ENCODE results near the gene AAMP.

DNA sequence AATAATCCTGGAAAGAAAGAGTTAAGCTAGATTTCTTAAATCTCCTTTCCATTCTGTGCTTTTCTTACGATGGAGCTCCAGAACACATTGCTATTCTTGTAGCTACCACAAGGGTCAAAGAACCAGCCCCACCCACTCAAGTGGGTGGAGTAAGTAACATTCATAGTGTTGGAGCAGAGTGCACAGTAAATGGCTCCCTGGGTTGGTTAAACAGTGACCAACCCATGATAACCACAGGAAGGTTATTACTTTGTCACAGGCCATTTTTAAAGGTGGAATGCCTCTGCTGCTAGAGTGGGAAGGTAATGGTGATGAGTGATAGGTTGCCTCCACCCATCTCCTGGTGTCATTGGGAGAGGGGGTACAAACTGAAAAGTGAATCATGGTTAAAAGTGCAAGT is 39.1 kb downstream of the AAMP start:
- TF ChIP-seq, protein P1, sequence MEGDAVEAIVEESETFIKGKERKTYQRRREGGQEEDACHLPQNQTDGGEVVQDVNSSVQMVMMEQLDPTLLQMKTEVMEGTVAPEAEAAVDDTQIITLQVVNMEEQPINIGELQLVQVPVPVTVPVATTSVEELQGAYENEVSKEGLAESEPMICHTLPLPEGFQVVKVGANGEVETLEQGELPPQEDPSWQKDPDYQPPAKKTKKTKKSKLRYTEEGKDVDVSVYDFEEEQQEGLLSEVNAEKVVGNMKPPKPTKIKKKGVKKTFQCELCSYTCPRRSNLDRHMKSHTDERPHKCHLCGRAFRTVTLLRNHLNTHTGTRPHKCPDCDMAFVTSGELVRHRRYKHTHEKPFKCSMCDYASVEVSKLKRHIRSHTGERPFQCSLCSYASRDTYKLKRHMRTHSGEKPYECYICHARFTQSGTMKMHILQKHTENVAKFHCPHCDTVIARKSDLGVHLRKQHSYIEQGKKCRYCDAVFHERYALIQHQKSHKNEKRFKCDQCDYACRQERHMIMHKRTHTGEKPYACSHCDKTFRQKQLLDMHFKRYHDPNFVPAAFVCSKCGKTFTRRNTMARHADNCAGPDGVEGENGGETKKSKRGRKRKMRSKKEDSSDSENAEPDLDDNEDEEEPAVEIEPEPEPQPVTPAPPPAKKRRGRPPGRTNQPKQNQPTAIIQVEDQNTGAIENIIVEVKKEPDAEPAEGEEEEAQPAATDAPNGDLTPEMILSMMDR (IDR thresholded peaks at IDR 0.05 in 4 of 5, conservative IDR thresholded peaks at IDR 0.05 in 1 of 5) = no peak
- no peak for TF ChIP-seq POLR2A (IDR thresholded peaks at IDR 0.05)

All from gastrocnemius medialis (tissue), 4 donors.